Smooth muscle cell of the brain vasculature (primary cell): ENCODE data around the gene SMIM13.

Experiments used
- DNase-seq: peaks from one replicate; pipeline ENCODE4 v3.0.0-alpha.2; 2012; ENCODE audit warnings: low read depth, low spot score

Gene SMIM13

GRCh38 chr6:11153447-11153846 lies 59.8 kb downstream of the SMIM13 start:
- DNase-seq: no peak

- DNase-seq: no peak
Measured at GRCh38 chr6:11155589-11155988, 62.0 kb downstream of the SMIM13 start.

GRCh38 chr6:11160199-11160598 lies 66.6 kb downstream of the SMIM13 start:
- DNase-seq: no peak

GRCh38 chr6:11161031-11161956 lies 67.7 kb downstream of the SMIM13 start:
- no peak for DNase-seq

- DNase-seq: no peak
Measured at GRCh38 chr6:11162262-11162661, 68.6 kb downstream of the SMIM13 start.

- DNase-seq: no peak
Measured at GRCh38 chr6:11163932-11164331, 70.3 kb downstream of the SMIM13 start.

- no peak for DNase-seq
Measured at GRCh38 chr6:11164717-11165646, 71.3 kb downstream of the SMIM13 start.

- DNase-seq: no peak
Measured at GRCh38 chr6:11166948-11167347, 73.3 kb downstream of the SMIM13 start.

- DNase-seq: no peak
Measured at GRCh38 chr6:11168091-11168635, 74.5 kb downstream of the SMIM13 start.

- no peak for DNase-seq
Measured at GRCh38 chr6:11171952-11172351, 78.3 kb downstream of the SMIM13 start.

GRCh38 chr6:11172501-11173327 lies 79.1 kb downstream of the SMIM13 start:
- peak; percentile 37 for DNase-seq

- DNase-seq: no peak
Measured at GRCh38 chr6:11174242-11174611, 80.6 kb downstream of the SMIM13 start.

GRCh38 chr6:11177271-11177670 lies 83.6 kb downstream of the SMIM13 start:
- DNase-seq: no peak

- DNase-seq: no peak
Measured at GRCh38 chr6:11179088-11179418, 85.4 kb downstream of the SMIM13 start.

GRCh38 chr6:11179419-11180202 lies 86.0 kb downstream of the SMIM13 start:
- DNase-seq: no peak

GRCh38 chr6:11181478-11182136 lies 88.0 kb downstream of the SMIM13 start:
- DNase-seq: no peak

GRCh38 chr6:11183761-11184362 lies 90.2 kb downstream of the SMIM13 start:
- no peak for DNase-seq

GRCh38 chr6:11185204-11185842 lies 91.7 kb downstream of the SMIM13 start:
- no peak for DNase-seq

GRCh38 chr6:11187301-11187700 lies 93.7 kb downstream of the SMIM13 start:
- no peak for DNase-seq
